H9 (cell line): ENCODE data around the gene HSPA4. TPM values are rescaled to one million over a fixed set of nuclear protein-coding genes. Genes with fewer than 3 reads are reported as not detected.

Experiments
- DNase-seq: peaks from one replicate; pipeline ENCODE4 v3.0.0-alpha.2; 2017
- H2AFZ ChIP-seq: one replicate; pipeline ENCODE4 v1.6.1; 2013; ENCODE audit warnings: mild to moderate bottlenecking, low read length, control low read depth, moderate library complexity
- H2AK5ac ChIP-seq: 2 replicates; pipeline ENCODE4 v1.6.1; 2013; ENCODE audit warnings: low read length, control low read depth, mixed read lengths; ENCODE audit not compliant: insufficient read length
- H2BK120ac ChIP-seq: one replicate; pipeline ENCODE4 v1.6.1; 2013; ENCODE audit warnings: low read depth, mild to moderate bottlenecking, low read length, control low read depth, inconsistent platforms; ENCODE audit not compliant: poor library complexity, severe bottlenecking
- H2BK12ac ChIP-seq: 2 replicates; pipeline ENCODE4 v1.6.1; 2013; ENCODE audit warnings: low read length, control low read depth, mixed read lengths, low read depth; ENCODE audit not compliant: insufficient read length
- H2BK15ac ChIP-seq: 2 replicates; pipeline ENCODE4 v1.6.1; 2013; ENCODE audit warnings: low read depth, low read length, control low read depth
- H2BK20ac ChIP-seq: one replicate; pipeline ENCODE4 v1.6.1; 2013; ENCODE audit warnings: low read depth, mild to moderate bottlenecking, low read length, control low read depth, inconsistent platforms; ENCODE audit not compliant: poor library complexity, severe bottlenecking
- H2BK5ac ChIP-seq: 2 replicates; pipeline ENCODE4 v1.6.1; 2013; ENCODE audit warnings: low read length, control low read depth, mixed read lengths; ENCODE audit not compliant: insufficient read length
- H3K14ac ChIP-seq: 2 replicates; pipeline ENCODE4 v1.6.1; 2013; ENCODE audit warnings: low read length, control low read depth; ENCODE audit not compliant: insufficient read depth
- H3K18ac ChIP-seq: 2 replicates; pipeline ENCODE4 v1.6.1; 2013; ENCODE audit warnings: low read depth, mild to moderate bottlenecking, mixed read lengths, low read length, control low read depth; ENCODE audit not compliant: insufficient read length
- H3K23ac ChIP-seq: 2 replicates; pipeline ENCODE4 v1.6.1; 2013; ENCODE audit warnings: low read length, control low read depth, mixed read lengths, low read depth; ENCODE audit not compliant: insufficient read length
- H3K23me2 ChIP-seq: 2 replicates; pipeline ENCODE4 v1.6.1; 2013; ENCODE audit warnings: low read depth, mild to moderate bottlenecking, mixed read lengths, low read length, control low read depth; ENCODE audit not compliant: insufficient read length, poor library complexity, severe bottlenecking
- H3K27ac ChIP-seq: 2 replicates; pipeline ENCODE4 v1.5.1; 2013; ENCODE audit warnings: low read length, control low read depth, mixed read lengths, low read depth; ENCODE audit not compliant: insufficient read length
- H3K27me3 ChIP-seq: 2 replicates; pipeline ENCODE4 v1.6.1; 2013; ENCODE audit warnings: low read length, control low read depth, inconsistent platforms; ENCODE audit not compliant: insufficient read depth
- H3K4ac ChIP-seq: 2 replicates; pipeline ENCODE4 v1.6.1; 2013; ENCODE audit warnings: low read depth, mild to moderate bottlenecking, control low read depth, inconsistent platforms, low read length, moderate library complexity
- H3K4me1 ChIP-seq: 2 replicates; pipeline ENCODE4 v1.6.1; 2013; ENCODE audit warnings: low read length, control low read depth, inconsistent platforms; ENCODE audit not compliant: insufficient read depth
- H3K4me2 ChIP-seq: 2 replicates; pipeline ENCODE4 v1.6.1; 2013; ENCODE audit warnings: low read length, control low read depth, mixed read lengths; ENCODE audit not compliant: insufficient read length, insufficient read depth
- H3K56ac ChIP-seq: 2 replicates; pipeline ENCODE4 v1.6.1; 2013; ENCODE audit warnings: low read depth, mild to moderate bottlenecking, mixed read lengths, low read length, control low read depth; ENCODE audit not compliant: insufficient read length
- H3K79me1 ChIP-seq: 2 replicates; pipeline ENCODE4 v1.6.1; 2013; ENCODE audit warnings: low read depth, mild to moderate bottlenecking, moderate library complexity, low read length, control low read depth, inconsistent platforms; ENCODE audit not compliant: insufficient read depth, poor library complexity, severe bottlenecking
- H3K79me2 ChIP-seq: 2 replicates; pipeline ENCODE4 v1.6.1; 2013; ENCODE audit warnings: low read length, control low read depth, inconsistent platforms; ENCODE audit not compliant: insufficient read depth
- H3K9ac ChIP-seq: 2 replicates; pipeline ENCODE4 v1.6.1; 2013; ENCODE audit warnings: low read length, control low read depth, mixed read lengths; ENCODE audit not compliant: insufficient read length; ENCODE audit errors: extremely low read depth
- H3K9me3 ChIP-seq: one replicate; pipeline ENCODE4 v1.6.1; 2013; ENCODE audit warnings: low read depth, low read length, inconsistent platforms; ENCODE audit not compliant: control insufficient read depth
- H3T11ph ChIP-seq: one replicate; pipeline ENCODE4 v1.6.1; 2013; ENCODE audit warnings: mild to moderate bottlenecking, low read length, control low read depth, inconsistent platforms
- H4K20me1 ChIP-seq: one replicate; pipeline ENCODE4 v1.6.1; 2013; ENCODE audit not compliant: control insufficient read depth, insufficient read length, insufficient read depth
- H4K5ac ChIP-seq: 2 replicates; pipeline ENCODE4 v1.6.1; 2013; ENCODE audit warnings: low read depth, mild to moderate bottlenecking, mixed read lengths, low read length, control low read depth; ENCODE audit not compliant: insufficient read length
- H4K8ac ChIP-seq: replicated peaks from 2 replicates; pipeline ENCODE4 v1.6.1; 2013; ENCODE audit warnings: low read length, control low read depth, mixed read lengths, low read depth; ENCODE audit not compliant: insufficient read length
- H4K91ac ChIP-seq: 2 replicates; pipeline ENCODE4 v1.6.1; 2013; ENCODE audit warnings: low read depth, mild to moderate bottlenecking, moderate library complexity, mixed read lengths, low read length, control low read depth; ENCODE audit not compliant: insufficient read length
- H3K27ac Mint-ChIP-seq, 3 experiments: 2 replicates in 2 of 3; 3 replicates in 1 of 3; pipeline ENCODE4 v1.8.0; 2020 to 2021; ENCODE audit warnings: mixed read lengths in 3 of 3, mild to moderate bottlenecking in 1 of 3, moderate library complexity in 1 of 3
- H3K27me3 Mint-ChIP-seq: 2 replicates; pipeline ENCODE4 v1.8.0; 2021; ENCODE audit warnings: low read depth, mild to moderate bottlenecking, moderate library complexity, mixed read lengths
- H3K36me3 Mint-ChIP-seq, 3 experiments: 2 replicates in 2 of 3; 3 replicates in 1 of 3; pipeline ENCODE4 v1.8.0; 2020 to 2021; ENCODE audit warnings: low read depth in 3 of 3, mixed read lengths in 3 of 3; ENCODE audit not compliant: insufficient read depth in 1 of 3
- H3K4me1 Mint-ChIP-seq, 2 experiments: 2 replicates each; pipeline ENCODE4 v1.8.0; 2020; ENCODE audit warnings: mixed read lengths in 2 of 2
- H3K4me3 Mint-ChIP-seq, 2 experiments: 2 replicates in 1 of 2; 3 replicates in 1 of 2; pipeline ENCODE4 v1.8.0; 2020 to 2021; ENCODE audit warnings: mild to moderate bottlenecking in 2 of 2, mixed read lengths in 2 of 2, moderate library complexity in 1 of 2
- H3K9me3 Mint-ChIP-seq, 2 experiments: 2 replicates in 1 of 2; 3 replicates in 1 of 2; pipeline ENCODE4 v1.8.0; 2020; ENCODE audit warnings: mild to moderate bottlenecking in 2 of 2, mixed read lengths in 2 of 2, moderate library complexity in 1 of 2
- CTCF ChIP-seq: fragments of 200-600 bp; sonication (generic); conservative IDR thresholded peaks from 3 replicates; pipeline ENCODE4 v1.8.0; 2021; ENCODE audit warnings: antibody characterized with exemption, mild to moderate bottlenecking
- WGBS: extraction: QIAGEN DNeasy Blood & Tissue Kit; methylation state at CpG from one replicate; pipeline ENCODE4 v1.1.7; 2013; ENCODE audit warnings: missing lambda C conversion rate, low lambda C conversion rate, mixed read lengths; ENCODE audit not compliant: insufficient read length; ENCODE audit errors: extremely low coverage; 5-methylcytosine and 5-hydroxymethylcytosine counted together
- total RNA-seq: library from RNA; stranded (reverse); gene quantifications from 2 replicates; pipeline ENCODE4 v1.2.1, GENCODE V29; 2021

HSPA4 gene
- total RNA-seq, 1 experiment from 2014 or later = 293 TPM

DNA sequence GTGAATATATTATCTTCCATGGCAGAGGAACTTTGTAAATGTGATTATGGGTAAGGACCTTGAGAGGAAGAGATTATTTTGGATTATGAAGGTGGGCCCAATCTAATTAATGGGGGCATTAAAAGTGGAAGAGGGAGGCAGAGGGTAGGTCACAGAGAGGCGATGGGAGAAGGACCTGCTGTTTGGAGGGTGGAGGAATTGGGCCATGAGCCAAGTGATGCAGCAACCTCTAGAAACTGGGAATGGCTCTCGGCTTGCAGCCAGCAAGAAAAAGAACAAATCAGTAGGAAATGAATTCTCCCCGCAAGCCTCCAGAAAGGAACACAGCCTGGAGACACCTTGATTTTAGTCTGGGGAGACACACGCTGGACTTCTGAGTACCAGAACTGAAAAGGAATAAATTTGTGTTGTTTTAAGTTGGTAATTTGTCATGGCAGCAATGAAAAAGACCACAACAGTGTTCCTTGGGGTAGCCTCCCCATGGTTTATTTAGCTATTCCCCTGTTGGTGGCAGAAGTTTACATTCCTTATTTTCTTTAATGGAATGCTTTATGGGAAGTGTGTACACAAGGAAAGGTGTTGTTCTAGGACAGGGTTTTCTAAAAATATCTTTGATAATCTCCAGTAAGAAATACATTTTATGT is 103.6 kb downstream of the HSPA4 start:
- no CpG with 5 or more reads among the region's 4 CpGs for WGBS
- H4K91ac ChIP-seq = no peak overlapping the region
- H3K23ac ChIP-seq = no peak overlapping the region
- Mint-ChIP-seq H3K4me3 (no peak overlapping the region), H3K9me3 (no peaks in the 10 kb centered on the region), H3K27me3 (peaks cover 5% of the 10 kb centered on the region; the same call in 1 of the 2 replicates), H3K36me3 (no peaks in the 10 kb centered on the region), H3K4me1 (no peaks in the 10 kb centered on the region), H3K27ac (no peak overlapping the region)
- no peak overlapping the region for H3K27ac ChIP-seq
- H3K9ac ChIP-seq = no peak overlapping the region
- H3K79me1 ChIP-seq = no peaks in the 10 kb centered on the region
- no peak overlapping the region for H4K5ac ChIP-seq
- H3K23me2 ChIP-seq = no peaks in the 10 kb centered on the region
- no peak overlapping the region for H2BK12ac ChIP-seq
- H4K20me1 ChIP-seq = no peaks in the 10 kb centered on the region
- H3K79me2 ChIP-seq = no peaks in the 10 kb centered on the region
- no peaks in the 10 kb centered on the region for H3K4me1 ChIP-seq
- H3K4me2 ChIP-seq = no peak overlapping the region
- no peak overlapping the region for H4K8ac ChIP-seq
- H2BK5ac ChIP-seq = no peak overlapping the region
- no peak overlapping the region for H2BK120ac ChIP-seq
- no peak overlapping the region for H2AFZ ChIP-seq
- H2BK20ac ChIP-seq = no peak overlapping the region
- no peak overlapping the region for H2AK5ac ChIP-seq
- H3K4ac ChIP-seq = no peak overlapping the region
- H3K14ac ChIP-seq = no peak overlapping the region
- no peaks in the 10 kb centered on the region for H3K27me3 ChIP-seq
- TF ChIP-seq CTCF = no peak
- no peaks in the 10 kb centered on the region for H3K9me3 ChIP-seq
- no peak overlapping the region for H3K56ac ChIP-seq
- no peak overlapping the region for H3K18ac ChIP-seq
- no peak overlapping the region for H3T11ph ChIP-seq
- no peak for DNase-seq
- no peak overlapping the region for H2BK15ac ChIP-seq

Other genes with a start within 250 kb of the HSPA4 start
- 0.20 and 0.31 TPM in 2 replicates for gene SOWAHA, start 238.7 kb upstream of the HSPA4 start, total RNA-seq
- 5.8 and 7.0 TPM in 2 replicates for gene SHROOM1, start 221.4 kb upstream of the HSPA4 start, total RNA-seq
- gene GDF9, start 185.5 kb upstream of the HSPA4 start, total RNA-seq = 0.24 and 0.57 TPM in 2 replicates
- gene UQCRQ, start 185.4 kb upstream of the HSPA4 start, total RNA-seq = 293 and 306 TPM in 2 replicates
- gene LEAP2, start 178.3 kb upstream of the HSPA4 start, total RNA-seq = 1.0 and 1.4 TPM in 2 replicates
- gene AFF4, start 88.4 kb upstream of the HSPA4 start, total RNA-seq = 68.1 and 73.2 TPM in 2 replicates
- 34.0 and 34.4 TPM in 2 replicates for gene ZCCHC10, start 25.5 kb upstream of the HSPA4 start, total RNA-seq